HepG2 (cell line): ENCODE measurements around the gene TP73. TPM values are rescaled to one million over a fixed set of nuclear protein-coding genes. Genes with fewer than 3 reads are reported as not detected.

ENCODE experiments used
- AKAP8 ChIP-seq: sonication (generic); formaldehyde crosslinking; IDR thresholded peaks from 2 replicates; pipeline ENCODE4 v1.5.1; 2020; ENCODE audit warnings: mild to moderate bottlenecking, missing genetic modification reagents
- CHD2 ChIP-seq: IDR thresholded peaks from 2 replicates; pipeline ENCODE4 v1.6.1; 2011; ENCODE audit warnings: low read depth, low read length, improper control_type of control experiment
- FOXA3 ChIP-seq: IDR thresholded peaks from 2 replicates; pipeline ENCODE4 v1.6.1; 2016; ENCODE audit warnings: missing genetic modification reagents, missing compliant biosample characterization
- HOXA3 ChIP-seq: sonication (generic); formaldehyde crosslinking; IDR thresholded peaks from 2 replicates; pipeline ENCODE4 v1.5.0; 2020; ENCODE audit warnings: missing genetic modification reagents
- IRF2 ChIP-seq: IDR thresholded peaks from 2 replicates; pipeline ENCODE4 v1.6.1; 2018; ENCODE audit warnings: missing genetic modification reagents, missing compliant biosample characterization
- NFE2 ChIP-seq: sonication (generic); formaldehyde crosslinking; IDR thresholded peaks from 2 replicates; pipeline ENCODE4 v1.4.0; 2020; ENCODE audit warnings: missing genetic modification reagents
- PRDM4 ChIP-seq: sonication (generic); formaldehyde crosslinking; IDR thresholded peaks from 2 replicates; pipeline ENCODE4 v1.9.0; 2021; ENCODE audit warnings: missing genetic modification reagents, borderline replicate concordance
- TARDBP ChIP-seq: sonication (generic); formaldehyde crosslinking; IDR thresholded peaks from 2 replicates; pipeline ENCODE4 v1.8.0; 2022; ENCODE audit warnings: mild to moderate bottlenecking, missing genetic modification reagents
- TFDP1 ChIP-seq: IDR thresholded peaks from 2 replicates; pipeline ENCODE4 v1.6.1; 2016; ENCODE audit warnings: missing compliant biosample characterization, missing genetic modification reagents, borderline replicate concordance
- YEATS2 ChIP-seq: sonication (generic); formaldehyde crosslinking; IDR thresholded peaks from 2 replicates; pipeline ENCODE4 v1.4.0; 2020; ENCODE audit warnings: missing genetic modification reagents, borderline replicate concordance
- ZFP91 ChIP-seq: sonication (generic); formaldehyde crosslinking; IDR thresholded peaks from 2 replicates; pipeline ENCODE4 v1.9.0; 2022; ENCODE audit warnings: missing genetic modification reagents, mild to moderate bottlenecking, borderline replicate concordance
- ZNF124 ChIP-seq: sonication (generic); formaldehyde crosslinking; IDR thresholded peaks from 2 replicates; pipeline ENCODE4 v1.4.0; 2020; ENCODE audit warnings: missing genetic modification reagents
- ZNF225 ChIP-seq: sonication (generic); formaldehyde crosslinking; IDR thresholded peaks from 2 replicates; pipeline ENCODE4 v1.4.0; 2020; ENCODE audit warnings: mild to moderate bottlenecking, missing genetic modification reagents
- ZNF333 ChIP-seq: sonication (generic); formaldehyde crosslinking; IDR thresholded peaks from 2 replicates; pipeline ENCODE4 v1.4.0; 2020; ENCODE audit warnings: mild to moderate bottlenecking, missing genetic modification reagents, borderline replicate concordance
- ZNF552 ChIP-seq: sonication (generic); formaldehyde crosslinking; IDR thresholded peaks from 2 replicates; pipeline ENCODE4 v1.9.0; 2022; ENCODE audit warnings: missing genetic modification reagents, mild to moderate bottlenecking, borderline replicate concordance
- ZNF646 ChIP-seq: sonication (generic); formaldehyde crosslinking; IDR thresholded peaks from 2 replicates; pipeline ENCODE4 v1.9.0; 2021; ENCODE audit warnings: mild to moderate bottlenecking, missing genetic modification reagents
- ZNF841 ChIP-seq: sonication (generic); formaldehyde crosslinking; IDR thresholded peaks from 2 replicates; pipeline ENCODE4 v1.8.1; 2023; ENCODE audit warnings: missing genetic modification reagents, borderline replicate concordance
- polyA plus RNA-seq, 8 experiments: library from polyadenylated mRNA; depleted of rRNA in 3 of 8; stranded (reverse) in 7 of 8; unstranded in 1 of 8; fragments of >200 nt; fragmentation: Illumina TruSeq in 4 of 8; extraction: Trizol in 4 of 8; gene quantifications; 2 replicates each; pipeline versions ENCODE4 v1.2.1 to v1.2.3, GENCODE V29; 2011 to 2016; ENCODE audit warnings: low read depth in 4 of 8, missing spikeins in 1 of 8, mixed read lengths in 1 of 8; ENCODE audit not compliant: insufficient read depth in 1 of 8
- total RNA-seq, 5 experiments: library from RNA; depleted of rRNA; stranded (reverse); fragments of >200 nt; fragmentation: Illumina TruSeq; extraction: Trizol; gene quantifications; 2 replicates each; pipeline ENCODE4 v1.2.3, GENCODE V29; 2016; ENCODE audit warnings: low read depth in 1 of 5

Gene TP73
- total and polyA plus RNA-seq, 2 of the 13 experiments (the other 11 are each of a cell fraction or from before 2014, with no cell fraction given): 0.49 to 1.1 TPM

- TF ChIP-seq ZNF646 (CRISPR knock-in tag): no peak
- no peak for TF ChIP-seq CHD2
- no peak for TF ChIP-seq YEATS2
- peak; percentile 58; the same call in 1 of the 2 replicates for TF ChIP-seq TFDP1
- TF ChIP-seq NFE2 (CRISPR knock-in tag): no peak
- peak; percentile 35; the same call in 1 of the 2 replicates for TF ChIP-seq ZNF124 (CRISPR knock-in tag)
- TF ChIP-seq FOXA3 (CRISPR knock-in tag): no peak
- TF ChIP-seq ZNF841 (CRISPR knock-in tag): no peak
- TF ChIP-seq HOXA3: no peak; the same call in 1 of the 2 replicates
- TF ChIP-seq TARDBP (CRISPR knock-in tag): no peak; the same call in 1 of the 2 replicates
- TF ChIP-seq ZFP91 (CRISPR knock-in tag): peak; percentile 39; the same call in 1 of the 2 replicates
- 0 out of 2 replicates have a peak, but pooled peaks have one; percentile 34 for TF ChIP-seq ZNF225
- no peak for TF ChIP-seq IRF2
- no peak for TF ChIP-seq AKAP8 (CRISPR knock-in tag)
- no peak for TF ChIP-seq PRDM4
- TF ChIP-seq ZNF333 (CRISPR knock-in tag): no peak
- 0 out of 2 replicates have a peak, but pooled peaks have one; percentile 63 for TF ChIP-seq ZNF552
Measured at GRCh38 chr1:3772027-3772714, 119.9 kb downstream of the TP73 start (continued).
